Measurements from ENCODE around the gene OLFML2A.
A peak's percentile ranks its signal among the peaks of the same experiment; 100 is the strongest.

Gene OLFML2A

DNA sequence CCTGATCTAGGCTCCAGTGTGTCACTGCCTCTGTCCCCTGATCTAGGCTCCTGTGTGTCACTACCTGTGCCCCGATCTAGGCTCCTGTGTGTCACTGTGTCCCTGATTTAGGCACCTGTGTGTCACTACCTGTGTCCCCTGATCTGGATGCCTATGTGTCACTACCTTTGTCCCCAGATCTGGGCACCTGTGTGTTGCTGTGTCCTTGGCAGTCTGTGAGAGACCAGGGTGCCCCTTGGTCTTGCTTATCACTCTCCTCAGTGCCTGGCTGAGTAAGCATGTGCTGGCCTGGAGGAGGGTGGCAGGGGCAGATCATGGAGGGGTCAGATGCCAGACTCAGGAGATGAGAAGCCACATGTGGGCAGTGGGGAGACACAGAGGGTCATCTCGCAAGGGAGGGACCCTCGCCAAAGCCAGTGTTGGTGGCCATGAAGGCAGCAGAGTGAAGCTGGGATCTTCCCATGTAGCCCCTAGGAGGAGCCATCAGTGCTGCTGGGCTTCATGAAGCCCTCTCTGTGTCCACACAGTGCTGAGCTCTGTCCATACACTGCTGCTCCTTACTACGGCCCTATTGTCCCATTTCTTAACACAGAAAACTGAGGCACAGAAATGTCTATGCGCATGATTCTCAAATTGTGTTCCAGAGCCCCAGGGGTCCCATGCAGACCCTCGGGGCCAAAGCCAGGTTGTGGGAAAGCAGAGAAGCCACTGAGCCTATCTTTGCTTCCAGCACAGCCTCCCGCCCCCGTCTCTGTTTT is 15.5 kb downstream of the OLFML2A start:
- TF ChIP-seq GATA3 (IDR thresholded peaks at IDR 0.05; ENCODE audit: low read depth, low read length) (no peak), GATA2 (IDR thresholded peaks at IDR 0.05; ENCODE audit: low read depth, low read length) (no peak)

GRCh38 chr9:124793015-124793541 is 16.1 kb downstream of the OLFML2A start:
- TF ChIP-seq GATA3 (IDR thresholded peaks at IDR 0.05; ENCODE audit: low read depth, low read length), result no peak
- TF ChIP-seq GATA2 (IDR thresholded peaks at IDR 0.05; ENCODE audit: low read depth, low read length), result no peak

DNA sequence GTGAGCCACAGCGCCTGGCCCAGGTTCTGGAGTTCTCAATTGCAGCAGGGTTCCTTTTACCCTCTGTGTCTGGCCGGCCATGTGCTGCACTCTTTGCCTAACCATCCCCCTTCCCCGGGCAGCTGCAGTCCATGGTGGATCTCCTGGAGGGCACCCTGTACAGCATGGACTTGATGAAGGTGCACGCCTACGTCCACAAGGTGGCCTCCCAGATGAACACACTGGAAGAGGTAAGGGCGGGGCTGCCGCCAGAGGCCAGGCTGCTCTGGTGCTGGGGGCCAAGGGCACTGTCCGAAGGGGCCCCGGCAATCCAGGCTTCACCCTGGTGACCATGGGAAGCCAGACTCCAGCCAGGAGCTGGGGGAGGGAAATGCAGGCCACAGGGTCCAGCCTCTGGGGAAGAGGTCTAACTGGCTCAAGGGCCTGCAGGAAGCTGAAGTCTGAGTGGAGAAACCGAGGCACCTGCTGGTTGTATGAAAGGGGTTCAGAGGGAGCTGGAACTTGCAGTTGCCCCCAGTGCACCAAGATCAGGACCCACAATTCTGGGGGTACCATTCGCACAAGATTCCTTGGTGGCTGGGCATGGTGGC is 18.1 kb downstream of the OLFML2A start:
- no peak for TF ChIP-seq GATA3 (IDR thresholded peaks at IDR 0.05; ENCODE audit: low read depth, low read length)
- no peak for TF ChIP-seq GATA2 (IDR thresholded peaks at IDR 0.05; ENCODE audit: low read depth, low read length)

- TF ChIP-seq GATA3 (IDR thresholded peaks at IDR 0.05; ENCODE audit: low read depth, low read length) (no peak), GATA2 (IDR thresholded peaks at IDR 0.05; ENCODE audit: low read depth, low read length) (no peak)
Measured at GRCh38 chr9:124795881-124796431, 19.0 kb downstream of the OLFML2A start.

DNA sequence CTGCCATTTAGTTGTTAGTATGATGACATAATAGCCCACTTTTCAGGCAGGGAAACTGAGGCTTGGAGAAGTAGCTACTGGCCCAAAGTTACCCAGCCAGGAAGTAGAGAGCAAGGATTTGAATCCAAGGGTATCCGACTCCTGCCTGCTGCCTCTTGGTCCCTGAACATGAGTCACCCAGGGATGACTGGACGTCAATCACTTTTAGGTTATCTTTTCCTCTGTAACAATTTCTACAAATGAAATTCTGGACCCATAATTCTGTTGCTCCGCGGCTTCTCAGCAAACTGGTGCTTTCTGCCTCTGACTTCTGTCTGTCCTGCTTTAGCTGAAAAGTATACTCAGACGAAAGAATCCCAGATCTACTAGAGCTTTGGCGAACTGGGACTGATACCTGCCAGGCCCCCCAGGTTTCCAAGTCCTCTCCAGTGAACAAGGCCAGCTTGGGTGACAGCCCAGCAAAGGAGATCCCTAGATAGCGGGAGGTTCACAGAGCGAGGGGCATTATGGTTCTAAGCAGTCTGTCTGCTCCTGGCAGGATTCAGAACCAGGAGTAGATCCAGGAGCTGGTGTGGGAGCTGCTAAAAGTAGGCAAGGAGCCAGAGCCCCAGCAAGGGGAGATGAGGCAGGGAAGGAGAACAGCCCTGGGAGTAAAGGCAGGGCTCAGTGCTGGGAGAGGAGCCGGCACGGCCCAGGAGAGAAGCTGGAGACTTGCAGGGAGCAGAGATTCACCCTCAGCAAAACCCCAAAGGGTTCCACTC is 20.6 kb downstream of the OLFML2A start:
- no peak for TF ChIP-seq GATA3 (IDR thresholded peaks at IDR 0.05; ENCODE audit: low read depth, low read length)
- peak; percentile 29; the same call in 1 of the 2 replicates for TF ChIP-seq GATA2 (IDR thresholded peaks at IDR 0.05; ENCODE audit: low read depth, low read length)

DNA sequence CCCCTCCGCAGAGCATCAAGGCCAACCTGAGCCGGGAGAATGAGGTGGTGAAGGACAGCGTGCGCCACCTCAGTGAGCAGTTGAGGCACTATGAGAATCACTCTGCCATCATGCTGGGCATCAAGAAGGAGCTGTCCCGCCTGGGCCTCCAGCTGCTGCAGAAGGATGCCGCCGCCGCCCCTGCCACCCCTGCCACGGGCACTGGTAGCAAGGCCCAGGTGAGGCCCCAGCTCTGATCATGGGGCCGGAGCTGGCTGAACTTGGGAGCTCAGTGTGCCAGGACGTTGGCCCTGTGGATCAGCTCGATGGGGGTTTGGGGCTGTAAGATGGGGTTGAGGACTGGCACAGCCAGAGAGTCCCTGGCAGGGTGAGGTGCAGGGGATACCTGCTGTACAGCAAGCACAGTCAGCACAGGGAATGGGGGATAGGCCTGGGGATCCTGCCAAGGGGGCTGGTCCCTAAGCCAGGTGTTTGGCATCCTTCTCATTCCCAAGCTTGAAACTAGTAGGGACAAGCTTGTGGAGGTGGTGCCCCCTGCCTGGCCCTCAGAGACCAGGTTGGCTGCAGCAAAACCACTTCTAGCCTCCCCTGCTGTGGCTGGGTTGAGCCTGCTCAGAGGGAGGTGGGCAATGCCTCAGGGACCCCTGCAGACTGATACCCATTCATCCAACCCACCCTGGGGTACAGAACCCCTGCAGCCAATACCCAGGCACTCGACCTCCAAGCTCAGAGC is 22.5 kb downstream of the OLFML2A start:
- TF ChIP-seq GATA3 (IDR thresholded peaks at IDR 0.05; ENCODE audit: low read depth, low read length) (no peak), GATA2 (IDR thresholded peaks at IDR 0.05; ENCODE audit: low read depth, low read length) (no peak)

- TF ChIP-seq GATA3 (IDR thresholded peaks at IDR 0.05; ENCODE audit: low read depth, low read length), result no peak
- no peak for TF ChIP-seq GATA2 (IDR thresholded peaks at IDR 0.05; ENCODE audit: low read depth, low read length)
Measured at GRCh38 chr9:124800306-124801259, 23.6 kb downstream of the OLFML2A start.

GRCh38 chr9:124801356-124801755 is 24.4 kb downstream of the OLFML2A start:
- TF ChIP-seq GATA2 (IDR thresholded peaks at IDR 0.05; ENCODE audit: low read depth, low read length) (no peak), GATA3 (IDR thresholded peaks at IDR 0.05; ENCODE audit: low read depth, low read length) (no peak)

- no peak for TF ChIP-seq GATA3 (IDR thresholded peaks at IDR 0.05; ENCODE audit: low read depth, low read length)
- TF ChIP-seq GATA2 (IDR thresholded peaks at IDR 0.05; ENCODE audit: low read depth, low read length), result no peak
Measured at GRCh38 chr9:124802426-124802825, 25.5 kb downstream of the OLFML2A start.

DNA sequence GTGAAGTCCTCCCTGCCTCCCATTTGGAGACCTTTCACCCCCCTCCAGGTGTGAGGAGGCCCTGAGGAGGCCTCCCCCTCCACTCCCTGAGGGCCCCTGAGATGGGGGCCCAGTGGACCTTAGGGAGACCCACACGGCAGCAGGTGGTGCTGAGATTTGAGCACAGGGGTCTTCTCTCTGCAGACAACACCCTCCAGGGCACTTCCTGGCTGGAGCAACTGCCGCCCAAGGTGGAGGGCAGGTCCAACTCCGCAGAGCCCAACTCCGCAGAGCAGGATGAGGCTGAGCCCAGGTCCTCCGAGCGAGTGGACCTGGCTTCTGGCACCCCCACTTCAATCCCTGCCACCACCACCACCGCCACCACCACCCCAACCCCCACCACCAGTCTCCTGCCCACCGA is 27.0 kb downstream of the OLFML2A start:
- no peak for TF ChIP-seq GATA3 (IDR thresholded peaks at IDR 0.05; ENCODE audit: low read depth, low read length)
- no peak for TF ChIP-seq GATA2 (IDR thresholded peaks at IDR 0.05; ENCODE audit: low read depth, low read length)

DNA sequence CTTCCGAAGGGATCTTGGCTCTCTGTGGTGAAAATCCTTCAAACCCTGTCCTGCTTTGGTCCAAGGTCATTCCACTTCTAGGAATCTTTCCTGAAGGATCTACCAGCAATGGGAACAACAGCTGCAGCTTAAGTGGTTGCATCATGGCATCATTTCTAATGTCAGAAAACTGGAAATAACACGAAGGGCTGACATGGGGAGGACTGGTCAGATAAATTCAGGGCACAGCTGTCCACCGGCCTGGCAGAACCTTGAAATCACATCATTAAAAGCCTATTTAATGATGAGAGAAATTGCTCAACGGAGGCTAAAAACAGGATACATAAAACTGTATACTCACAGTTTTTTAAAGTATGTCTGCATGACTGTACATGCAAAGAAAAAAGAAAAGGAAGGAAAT is 28.3 kb downstream of the OLFML2A start:
- no peak for TF ChIP-seq GATA2 (IDR thresholded peaks at IDR 0.05; ENCODE audit: low read depth, low read length)
- no peak for TF ChIP-seq GATA3 (IDR thresholded peaks at IDR 0.05; ENCODE audit: low read depth, low read length)

DNA sequence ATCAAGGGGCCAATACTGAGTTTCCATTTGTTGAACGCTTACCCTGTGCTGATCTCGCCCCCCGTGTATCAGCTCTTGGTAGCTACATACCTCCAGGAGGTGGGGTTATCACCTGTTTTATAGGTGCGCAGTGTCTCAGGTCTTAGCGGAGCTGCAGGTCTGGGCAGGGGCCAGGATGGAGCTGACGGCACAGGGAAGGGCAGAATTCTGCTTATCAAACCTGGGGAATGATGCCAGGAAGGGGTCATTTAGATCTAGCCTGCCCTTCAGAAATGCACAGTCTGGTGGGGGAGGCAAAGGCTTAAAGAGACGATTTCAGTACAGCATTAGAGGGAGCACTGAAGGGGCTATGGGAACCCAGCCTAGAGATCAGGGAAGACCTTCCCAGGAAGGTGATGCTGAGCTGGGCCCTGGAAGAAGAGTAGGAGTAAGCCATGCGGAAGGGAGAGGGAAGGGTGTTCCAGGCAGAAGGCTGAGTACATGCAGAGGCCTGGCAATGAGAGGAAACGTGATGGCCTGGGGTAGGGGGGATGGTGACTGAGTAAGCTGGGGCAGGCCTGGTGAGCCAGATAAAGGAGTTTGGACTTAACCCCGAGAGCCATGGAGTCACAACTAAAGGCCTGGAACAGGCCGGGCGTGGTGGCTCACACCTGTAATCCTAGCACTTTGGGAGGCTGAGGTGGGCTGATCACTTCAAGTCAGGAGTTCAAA is 31.5 kb downstream of the OLFML2A start:
- TF ChIP-seq GATA3 (IDR thresholded peaks at IDR 0.05; ENCODE audit: low read depth, low read length), result no peak
- TF ChIP-seq GATA2 (IDR thresholded peaks at IDR 0.05; ENCODE audit: low read depth, low read length), result no peak
